SKM-1 (cell line): ENCODE data around the gene SYNRG.
"Not testable (repeated sequence)": the region's sequence is repeated elsewhere in the genome, so short reads cannot be mapped to it uniquely, and the experiment has no call there.

ENCODE experiments used
- DNase-seq: peaks from one replicate; lab custom pipeline; 2025; ENCODE audit not compliant: unreplicated experiment; lab: John Stamatoyannopoulos, UW

SYNRG gene

GRCh38 chr17:37541880-37542660 is 67.1 kb downstream of the SYNRG start:
- no peak for DNase-seq

GRCh38 chr17:37538981-37539659 is 70.1 kb downstream of the SYNRG start:
- DNase-seq = no peak

DNA sequence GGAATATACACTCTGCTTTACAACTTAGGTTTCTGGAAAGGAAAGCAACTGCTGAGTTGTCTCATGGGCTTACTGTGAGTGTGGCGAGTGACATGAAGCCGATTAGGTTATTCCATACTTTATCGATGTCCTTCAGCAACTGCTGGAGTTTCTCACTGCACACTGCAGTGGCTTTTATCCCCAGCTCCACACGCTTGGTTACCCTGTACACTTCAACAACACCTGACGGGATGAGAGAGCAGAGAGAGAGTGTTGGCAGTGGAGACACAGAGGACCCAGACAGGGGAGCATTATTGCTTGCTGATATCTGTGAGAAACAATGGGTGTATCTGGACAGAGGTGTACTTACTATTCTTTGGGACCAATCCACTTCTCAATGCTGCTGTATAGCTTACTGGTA is 73.3 kb downstream of the SYNRG start:
- DNase-seq = no peak

GRCh38 chr17:37532756-37533155 is 76.5 kb downstream of the SYNRG start:
- DNase-seq = no peak

- no peak for DNase-seq
These were observed 78.8 kb downstream of the SYNRG start for GRCh38 chr17:37530420-37530819.

DNA sequence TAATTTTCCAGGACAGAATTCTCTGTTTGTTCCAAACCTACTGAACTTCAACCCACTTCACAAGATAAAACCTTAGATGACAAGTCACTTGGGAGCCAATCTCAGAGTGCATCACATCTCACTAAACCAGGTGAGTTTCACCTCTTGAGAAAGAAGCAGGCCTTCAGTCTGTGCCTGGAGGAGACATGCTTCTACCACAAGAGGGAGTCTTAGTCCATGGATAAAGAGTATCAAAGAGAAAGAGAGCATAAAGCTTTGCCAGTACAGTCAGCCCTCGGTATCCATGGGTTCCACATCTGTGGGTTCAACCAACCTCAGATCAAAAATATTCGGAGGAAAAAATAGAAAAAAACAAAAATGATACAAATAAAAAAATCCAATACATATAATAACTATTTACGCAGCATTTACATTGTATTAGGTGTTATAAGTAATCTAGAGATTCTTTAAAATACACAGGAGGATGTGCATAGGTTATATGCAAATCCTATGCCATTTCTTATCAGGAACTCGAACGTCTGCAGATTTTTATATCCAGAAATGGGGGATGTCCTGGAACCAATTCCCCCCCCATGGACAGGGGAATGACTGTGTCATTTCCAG is 81.9 kb downstream of the SYNRG start:
- DNase-seq = peak; percentile 14

GRCh38 chr17:37523715-37524219 is 85.5 kb downstream of the SYNRG start:
- DNase-seq = no peak

DNA sequence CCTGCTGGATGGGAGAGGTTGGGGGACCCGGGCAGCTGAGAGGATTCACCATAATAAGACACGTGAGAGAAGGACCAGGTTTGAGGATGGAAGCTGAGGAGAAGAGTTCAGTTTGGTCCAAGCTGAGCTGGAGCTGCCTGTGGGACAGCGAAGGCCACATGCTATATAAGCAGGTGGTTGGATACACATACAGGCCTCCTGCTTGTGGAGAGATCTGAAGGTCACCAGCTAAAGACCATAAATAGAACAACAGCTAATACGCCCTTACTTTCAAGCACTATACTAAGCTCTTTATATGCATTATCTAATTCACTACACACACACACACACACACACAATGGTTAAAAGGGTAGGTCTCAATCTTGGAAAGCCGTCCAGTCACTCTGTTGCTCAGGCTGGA is 87.4 kb downstream of the SYNRG start:
- no peak for DNase-seq

DNA sequence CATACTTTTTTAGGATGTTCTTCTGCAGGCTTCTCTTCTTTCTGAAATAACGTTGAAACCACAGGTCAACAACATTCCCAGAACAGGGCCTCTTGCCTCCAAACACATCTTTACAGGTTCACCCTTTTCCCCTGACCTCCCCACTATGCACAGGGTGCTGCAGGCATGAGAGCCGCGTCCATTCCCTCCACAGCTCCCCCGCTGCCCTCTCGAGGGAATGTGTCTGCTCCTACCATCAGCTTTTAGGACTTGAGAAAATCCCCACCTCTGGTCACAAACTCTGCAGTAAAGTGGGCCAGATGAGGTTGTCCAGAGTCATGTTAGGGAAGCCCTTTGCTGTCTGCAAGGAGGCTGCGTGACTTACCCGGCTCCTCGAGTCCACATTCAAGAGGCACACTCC is 89.0 kb downstream of the SYNRG start:
- no peak for DNase-seq

DNA sequence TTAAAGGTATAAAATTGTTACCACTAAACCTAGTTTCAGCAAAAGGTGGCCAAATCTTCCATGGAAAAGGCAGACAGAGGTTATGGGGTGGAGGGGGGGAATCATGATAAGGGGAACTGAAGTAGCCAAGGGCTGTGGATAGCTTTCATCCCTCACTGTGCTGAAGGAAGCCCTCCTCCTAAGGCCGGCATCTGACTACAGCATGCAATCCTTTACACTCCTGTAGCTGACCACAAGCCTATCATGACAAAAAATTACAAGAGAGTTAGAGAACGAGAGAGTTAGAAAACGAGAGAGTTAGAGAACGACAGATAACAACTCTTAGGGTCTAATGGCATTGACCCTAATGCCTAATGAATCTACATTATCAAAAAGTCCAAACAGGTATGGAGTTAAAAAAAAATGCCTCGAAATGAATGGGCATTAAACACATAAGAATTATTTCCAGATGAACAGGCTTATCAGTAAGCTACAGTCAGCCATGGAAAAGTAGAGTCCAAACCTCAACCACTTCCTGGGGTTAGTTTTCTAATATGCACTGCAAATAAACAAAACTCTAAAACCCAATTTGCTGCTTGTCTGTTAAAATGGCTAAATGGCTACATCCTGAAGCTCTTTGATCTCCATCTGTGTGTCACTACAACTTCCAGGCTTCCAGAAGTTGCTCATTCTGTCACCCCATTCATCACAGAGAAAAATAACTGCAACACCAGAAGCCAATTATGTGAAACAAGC is 89.8 kb downstream of the SYNRG start:
- no peak for DNase-seq

DNA sequence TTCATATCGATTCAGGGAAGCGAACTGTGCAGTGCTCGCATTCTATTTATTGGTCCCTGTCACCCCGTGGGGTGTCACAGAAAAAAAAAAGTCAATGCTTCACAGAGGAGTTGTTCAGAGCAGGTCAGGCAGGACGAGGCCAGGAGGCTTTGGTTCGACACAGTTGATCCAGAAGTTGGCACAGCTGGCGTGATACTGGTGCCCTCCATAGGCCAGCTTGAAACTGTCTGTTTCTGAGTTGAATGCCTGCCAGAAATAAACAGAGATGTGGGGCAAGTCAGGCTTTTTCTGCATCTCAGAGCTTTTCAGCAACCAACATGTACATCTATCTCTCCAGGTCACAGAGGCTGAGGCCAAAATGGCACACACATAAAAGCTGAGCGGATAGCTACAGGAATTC is 90.4 kb downstream of the SYNRG start:
- no peak for DNase-seq

DNA sequence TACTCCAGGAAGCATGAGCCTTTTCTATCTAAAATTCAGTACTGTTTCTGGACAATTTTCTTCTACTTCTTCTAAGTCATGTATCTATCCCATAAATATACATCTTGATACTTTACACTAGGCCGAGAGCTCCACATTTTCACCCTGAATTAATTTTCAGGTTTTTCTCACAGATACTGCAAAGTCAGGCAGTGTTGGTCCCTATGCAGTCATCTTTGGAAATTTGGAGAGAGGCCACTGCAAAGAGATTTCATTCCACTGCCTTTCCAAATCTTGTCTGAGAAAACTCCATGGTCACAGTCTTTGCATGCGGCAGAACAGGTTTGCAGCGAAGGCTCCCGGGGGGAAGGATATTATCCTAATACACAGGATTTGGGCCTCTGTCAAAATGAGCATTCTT is 91.3 kb downstream of the SYNRG start:
- no peak for DNase-seq

- DNase-seq = no peak
These were observed 93.1 kb downstream of the SYNRG start for GRCh38 chr17:37516127-37516571.

DNA sequence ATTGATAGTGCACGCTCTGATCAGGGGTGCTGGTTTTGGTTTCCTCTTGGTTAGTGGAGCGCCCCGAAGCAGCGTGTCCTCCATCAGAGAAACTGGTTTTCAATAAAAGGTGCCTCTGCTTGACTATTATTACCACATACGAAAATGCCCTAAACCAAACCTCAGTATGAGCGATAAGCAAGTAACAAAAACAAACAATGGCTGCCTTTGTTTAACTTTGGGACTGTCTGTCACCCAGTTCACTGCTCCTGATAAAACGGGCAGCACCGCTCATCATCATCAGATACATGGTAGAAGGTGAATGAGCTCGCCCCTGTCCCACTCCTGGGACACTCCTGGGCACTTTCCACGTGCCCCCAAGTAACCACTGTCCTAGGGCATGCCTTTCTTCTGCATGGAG is 95.5 kb downstream of the SYNRG start:
- no peak for DNase-seq

- DNase-seq = no peak
These were observed 96.7 kb downstream of the SYNRG start for GRCh38 chr17:37512442-37513068.

DNA sequence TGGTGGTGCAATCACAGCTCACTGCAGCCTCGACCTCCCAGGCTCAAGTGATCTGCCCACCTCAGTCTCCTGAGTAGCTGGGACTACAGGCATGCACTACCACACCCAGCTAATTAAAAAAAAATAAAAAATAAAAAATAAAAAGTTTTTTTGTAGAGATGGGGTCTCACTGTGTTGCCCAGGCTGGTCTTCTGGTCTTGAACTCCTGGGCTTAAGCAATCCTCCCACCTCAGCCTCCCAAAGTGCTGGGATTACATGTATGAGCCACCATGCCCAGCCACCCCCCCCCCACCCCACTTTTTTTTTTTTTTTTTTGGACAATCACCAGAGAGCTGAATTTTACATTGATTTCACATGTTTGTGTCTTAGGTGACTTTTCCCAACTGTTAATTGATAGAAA is 97.6 kb downstream of the SYNRG start:
- DNase-seq = not testable (repeated sequence)

GRCh38 chr17:37510056-37510455 is 99.2 kb downstream of the SYNRG start:
- DNase-seq = no peak

DNA sequence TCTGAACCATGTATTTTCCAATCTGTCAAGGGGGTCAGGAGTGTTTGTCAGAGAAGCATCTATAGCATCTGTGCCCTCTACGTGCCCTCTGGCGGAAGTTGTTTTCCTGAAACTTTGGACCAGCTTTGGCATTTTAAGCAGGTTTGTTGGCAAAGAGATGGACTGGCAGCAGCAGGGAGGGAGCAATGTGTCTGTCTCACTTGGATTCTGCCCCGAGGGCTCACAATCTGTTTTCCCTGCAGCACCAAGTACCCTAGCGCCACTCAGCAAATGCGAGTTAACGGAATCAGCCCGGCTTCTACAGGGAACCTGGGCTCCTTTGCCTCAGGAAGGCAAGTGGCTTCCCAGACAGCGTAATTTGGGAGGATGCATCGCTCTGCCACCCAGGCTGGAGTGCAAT is 102.1 kb downstream of the SYNRG start:
- DNase-seq = no peak

GRCh38 chr17:37506678-37507077 is 102.5 kb downstream of the SYNRG start:
- DNase-seq = peak; percentile 13

GRCh38 chr17:37505333-37505732 is 103.9 kb downstream of the SYNRG start:
- DNase-seq = no peak

DNA sequence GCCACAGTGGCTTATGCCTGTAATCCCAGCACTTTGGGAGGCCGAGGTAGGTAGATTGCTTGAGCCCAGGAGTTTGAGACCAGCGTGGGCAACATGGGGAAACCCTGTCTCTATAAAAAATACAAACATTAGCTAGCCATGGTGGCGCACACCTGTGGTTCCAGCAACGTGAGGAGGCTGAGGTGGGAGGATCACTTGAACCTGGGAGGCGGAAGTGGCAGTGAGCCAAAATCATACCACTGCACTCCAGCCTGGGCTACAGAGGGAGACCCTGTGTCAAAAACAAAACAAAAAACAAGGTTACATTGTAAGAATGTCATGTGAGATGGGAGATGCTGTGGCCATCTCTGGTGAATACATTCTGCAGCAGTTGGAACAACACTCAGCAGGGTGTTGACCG is 106.1 kb downstream of the SYNRG start:
- no peak for DNase-seq
